HG03108 (cell line): ENCODE results near the gene PARP4.
"Not testable (repeated sequence)": the region's sequence is repeated elsewhere in the genome, so short reads cannot be mapped to it uniquely, and the experiment has no call there.

Experiments used
- ATAC-seq: cut with Tn5 transposase; IDR thresholded peaks from one replicate; pipeline ENCODE4 v1.9.1; 2021; ENCODE audit warnings: moderate library complexity; ENCODE audit not compliant: unreplicated experiment

PARP4 gene

DNA sequence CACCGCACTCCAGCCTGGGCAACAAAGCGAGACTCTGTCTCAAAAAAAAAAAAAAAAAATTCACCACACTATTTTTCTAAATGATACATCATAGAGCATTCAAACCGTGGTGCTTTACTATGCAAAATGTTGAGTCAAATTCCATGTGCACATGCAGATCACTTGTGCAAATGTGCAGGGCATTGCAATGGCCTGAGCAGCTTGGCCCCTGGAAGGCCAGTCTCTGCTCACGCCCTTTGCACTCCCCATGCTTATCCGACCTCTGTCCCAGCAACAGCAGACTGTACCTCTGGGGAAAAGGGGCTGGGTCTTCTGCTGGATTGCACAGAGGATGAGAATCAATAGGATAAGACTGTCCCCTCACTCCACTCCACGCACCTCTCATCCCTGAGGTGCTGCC, 58.5 kb downstream of the PARP4 start:
- no peak for ATAC-seq

GRCh38 chr13:24452044-24452443, 60.5 kb downstream of the PARP4 start:
- ATAC-seq, result no peak

DNA sequence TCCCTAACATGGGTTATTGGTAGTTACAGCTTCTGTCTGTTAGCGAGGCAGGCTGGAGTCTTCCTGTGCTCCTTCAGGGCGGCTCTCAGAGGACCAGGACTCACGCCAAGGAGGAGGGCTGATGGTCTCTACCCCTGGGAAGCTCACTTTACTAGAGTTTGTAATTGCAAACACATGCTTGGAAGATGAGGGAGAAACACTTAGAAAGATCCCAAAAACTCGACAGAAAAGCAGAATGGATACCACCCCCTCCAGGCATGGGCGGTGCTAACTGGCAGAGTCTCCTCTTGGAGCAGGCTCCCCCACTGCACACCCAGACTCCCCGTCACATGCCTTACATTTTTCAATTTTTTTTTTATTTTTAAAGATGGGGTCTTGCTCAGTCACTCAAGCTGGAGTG, 62.0 kb downstream of the PARP4 start:
- ATAC-seq, result no peak

DNA sequence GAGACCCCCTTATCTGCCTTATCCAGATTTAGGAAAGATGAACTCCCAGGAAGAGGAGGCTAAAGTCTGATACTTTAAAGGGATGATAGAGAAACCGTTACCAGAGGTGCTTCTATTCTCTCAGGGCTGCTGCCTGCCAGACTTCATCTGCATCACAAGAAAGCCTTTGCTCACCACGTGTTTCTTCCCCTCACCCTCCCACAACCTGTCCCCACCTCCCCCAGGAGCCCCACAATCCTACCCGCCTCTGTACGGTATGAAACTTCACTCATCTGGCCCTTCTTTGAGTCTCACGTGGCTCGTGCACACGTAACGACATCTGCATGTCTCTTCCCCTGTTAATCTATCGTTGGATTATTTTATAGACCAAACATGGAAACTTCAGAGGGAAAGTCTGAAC, 67.7 kb downstream of the PARP4 start:
- not testable (repeated sequence) for ATAC-seq

- ATAC-seq, result no peak
Observed at GRCh38 chr13:24443366-24443765, 69.2 kb downstream of the PARP4 start.

DNA sequence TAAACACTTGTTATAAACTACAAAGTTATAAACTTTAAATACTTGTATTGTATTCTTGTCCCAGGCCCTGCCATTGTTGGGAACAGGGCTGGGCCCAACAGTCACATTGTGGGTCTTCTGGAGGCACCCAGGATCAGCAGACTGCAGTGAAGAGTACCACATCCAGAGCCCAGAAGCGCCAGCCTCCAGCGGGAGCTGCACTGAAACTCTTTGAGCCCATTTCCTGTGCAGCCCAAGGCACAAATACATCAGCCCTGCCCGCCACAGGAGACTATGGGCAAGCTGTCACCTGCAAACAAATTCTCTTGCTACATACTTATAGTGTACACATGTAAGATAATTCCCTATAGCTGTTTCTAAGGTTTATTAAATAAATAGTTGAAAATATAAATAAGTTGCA, 86.5 kb downstream of the PARP4 start:
- not testable (repeated sequence) for ATAC-seq

GRCh38 chr13:24419668-24420067, 92.9 kb downstream of the PARP4 start:
- ATAC-seq, result not testable (repeated sequence)

- ATAC-seq, result no peak
Observed at GRCh38 chr13:24407844-24408243, 104.7 kb downstream of the PARP4 start.

DNA sequence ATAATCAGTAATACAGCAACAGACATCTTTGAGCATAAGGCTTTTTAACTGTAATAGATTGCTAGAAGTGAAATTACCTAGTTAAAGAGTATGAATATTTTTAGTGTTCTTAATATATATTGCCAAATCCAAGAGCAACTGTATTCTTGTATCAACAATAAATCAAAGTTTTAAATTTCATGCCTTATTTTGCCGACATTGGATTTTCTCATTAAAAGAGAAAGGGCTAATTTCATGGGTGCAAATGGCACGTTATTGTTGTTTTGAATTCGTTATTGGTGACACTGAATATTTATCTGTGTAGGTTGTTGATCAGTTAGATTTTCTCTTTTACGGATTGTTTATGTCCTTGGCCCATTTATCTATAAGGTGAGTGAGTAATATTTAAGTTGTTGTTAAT, 106.1 kb downstream of the PARP4 start:
- ATAC-seq, result no peak

DNA sequence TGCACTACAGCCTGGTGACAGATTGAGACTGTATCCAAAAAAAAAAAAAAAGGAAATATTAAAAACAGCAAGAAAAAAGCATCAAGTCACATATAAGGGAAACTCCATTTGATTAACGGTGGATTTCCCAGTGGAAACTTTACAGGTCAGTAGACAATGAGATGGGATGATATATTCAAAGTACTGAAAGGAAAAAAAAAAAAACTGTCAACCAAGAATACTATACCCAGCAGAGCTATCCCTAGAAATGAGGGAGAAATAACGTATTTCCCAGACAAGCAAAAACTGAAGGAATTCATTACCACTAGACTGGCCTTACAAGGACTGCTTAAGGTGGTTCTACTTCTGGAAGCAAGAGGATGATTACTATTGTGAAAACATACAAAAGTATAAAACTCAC, 115.8 kb downstream of the PARP4 start:
- no peak for ATAC-seq

- ATAC-seq, result no peak
Observed at GRCh38 chr13:24392972-24393371, 119.6 kb downstream of the PARP4 start.

DNA sequence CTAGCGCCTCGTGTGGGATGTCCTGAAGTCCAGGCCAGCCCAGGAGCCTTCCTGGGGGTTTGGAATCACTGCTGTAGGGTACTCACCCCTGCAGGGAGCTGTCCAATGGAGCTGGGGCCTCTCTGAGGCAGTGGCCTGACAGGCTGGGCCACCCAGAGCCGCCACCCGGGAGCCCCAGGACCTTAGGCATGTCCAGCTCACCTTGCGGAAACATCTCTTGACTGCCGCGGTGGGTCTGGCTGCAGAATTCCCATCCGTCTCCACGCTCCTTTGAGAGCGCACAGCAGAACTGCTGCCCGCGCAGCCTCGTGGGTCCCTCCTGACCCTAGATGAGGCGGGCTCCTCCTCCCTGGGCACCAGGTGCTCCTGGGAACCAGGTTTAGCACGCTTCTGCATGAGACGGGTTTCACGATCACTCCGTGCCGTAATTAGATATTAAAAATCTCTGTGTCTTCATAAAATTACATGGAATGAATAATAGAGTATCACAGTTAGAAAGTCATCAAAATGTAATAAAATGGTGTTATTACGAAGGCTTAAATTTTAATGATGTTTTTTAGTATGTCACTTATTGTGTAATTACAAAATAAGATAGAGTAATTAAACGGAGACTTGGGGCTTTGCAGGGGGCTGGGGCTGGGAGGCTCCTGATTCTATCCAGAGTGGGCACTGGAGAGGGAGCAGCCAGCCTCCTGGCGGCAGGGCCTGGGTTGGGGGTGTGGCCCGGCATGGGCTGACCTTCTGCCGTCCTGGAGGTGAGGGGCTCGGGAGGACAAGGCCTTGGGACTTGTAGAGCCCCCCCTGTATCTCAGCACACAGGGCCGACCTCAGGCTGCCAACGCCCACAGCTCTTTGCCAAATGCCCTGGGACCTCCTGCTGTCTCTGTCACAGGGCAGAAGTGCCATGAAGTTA, 120.6 kb downstream of the PARP4 start:
- ATAC-seq, result not testable (repeated sequence)

- not testable (repeated sequence) for ATAC-seq
Observed at GRCh38 chr13:24390795-24391194, 121.8 kb downstream of the PARP4 start.

- ATAC-seq, result no peak
Observed at GRCh38 chr13:24389506-24389905, 123.1 kb downstream of the PARP4 start.

DNA sequence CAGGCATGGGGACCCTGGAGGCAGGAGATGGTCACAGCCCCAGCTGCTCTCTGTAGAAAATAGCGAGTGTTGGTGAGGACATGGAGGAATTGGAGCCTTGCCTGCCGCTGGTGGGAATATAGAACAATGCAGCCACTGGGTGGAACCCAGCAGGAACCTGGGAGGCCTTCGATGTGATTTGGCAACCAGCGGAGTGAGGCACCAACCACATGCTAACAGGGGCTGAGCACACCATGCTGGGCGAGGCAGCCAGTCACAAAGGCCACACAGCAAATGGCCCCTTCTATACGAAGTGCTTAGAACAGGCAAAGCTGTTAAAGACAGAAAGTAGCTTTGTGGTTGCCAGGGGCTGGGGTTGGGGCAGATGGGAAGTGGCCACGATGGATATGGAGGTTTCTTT, 123.8 kb downstream of the PARP4 start:
- not testable (repeated sequence) for ATAC-seq

DNA sequence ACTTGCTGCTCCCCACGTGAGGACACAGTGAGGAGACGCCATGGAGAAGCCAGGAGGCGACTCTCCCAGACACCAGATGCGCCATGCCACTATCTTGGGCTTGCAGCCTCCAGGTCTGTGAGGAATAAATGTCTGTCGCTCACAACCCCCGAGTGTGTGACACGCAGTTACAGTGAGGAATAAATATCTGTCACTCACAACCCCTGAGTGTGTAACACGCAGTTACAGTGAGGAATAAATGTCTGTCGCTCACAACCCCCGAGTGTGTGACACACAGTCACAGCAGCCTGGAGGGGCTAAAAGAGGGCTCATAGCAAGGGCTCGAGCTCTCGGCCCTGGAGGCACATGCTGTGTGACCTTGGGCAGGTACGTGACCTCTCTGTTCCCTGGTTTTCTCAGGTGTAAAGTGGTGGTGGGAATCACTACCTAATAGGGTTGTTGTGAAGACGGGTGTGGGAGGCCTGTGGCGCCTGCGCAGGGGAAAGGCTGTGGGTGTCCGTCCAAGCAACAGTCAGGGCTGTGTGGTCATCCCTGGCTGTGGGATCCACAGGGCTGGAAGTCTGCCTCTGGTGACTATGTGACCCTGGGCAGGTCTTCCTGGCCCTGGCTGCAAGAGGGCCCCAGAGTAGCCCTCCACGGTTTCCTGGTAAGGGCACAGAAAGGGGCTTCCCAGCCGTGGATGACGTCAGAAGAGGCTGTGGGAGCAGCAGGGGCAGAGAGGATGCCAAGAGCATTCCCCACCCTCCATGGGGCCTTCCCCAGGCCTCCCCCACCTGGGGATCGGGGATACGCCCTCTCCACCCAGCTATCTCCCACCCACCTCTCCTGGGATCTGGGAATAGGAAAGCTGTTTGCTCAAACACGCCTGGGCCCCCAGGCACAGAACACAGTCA, 125.5 kb downstream of the PARP4 start:
- ATAC-seq, result no peak

GRCh38 chr13:24385902-24386301, 126.7 kb downstream of the PARP4 start:
- ATAC-seq, result no peak

- not testable (repeated sequence) for ATAC-seq
Observed at GRCh38 chr13:24384946-24385345, 127.6 kb downstream of the PARP4 start.

- not testable (repeated sequence) for ATAC-seq
Observed at GRCh38 chr13:24384091-24384490, 128.5 kb downstream of the PARP4 start.

- no peak for ATAC-seq
Observed at GRCh38 chr13:24381541-24382265, 130.9 kb downstream of the PARP4 start.

DNA sequence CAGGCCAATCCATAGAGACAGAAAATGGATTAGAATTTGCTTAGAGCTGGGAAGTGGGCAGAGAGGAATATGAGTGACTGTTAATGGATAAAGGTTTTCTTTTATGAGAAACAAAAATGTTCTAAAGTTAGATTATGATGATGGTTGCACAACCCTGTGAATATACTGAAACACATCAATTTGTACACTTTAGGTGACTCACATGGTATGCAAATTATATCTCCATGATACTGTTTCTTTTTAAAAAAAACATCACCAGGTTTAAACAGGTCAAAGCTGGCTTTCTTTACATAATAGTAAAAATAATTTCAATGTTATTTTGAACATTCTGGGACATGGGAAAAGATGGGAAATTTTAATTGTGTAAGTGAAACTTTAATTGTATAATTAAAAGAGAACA, 131.7 kb downstream of the PARP4 start:
- not testable (repeated sequence) for ATAC-seq
